ENCODE data around the gene GCA.

- TF ChIP-seq CTCF (IDR thresholded peaks at IDR 0.05) (no peak), POLR2AphosphoS5 (IDR thresholded peaks at IDR 0.05) (no peak)
Observed at GRCh38 chr2:162342841-162343240, 1.1 kb upstream of the GCA start.
